Brain microvascular endothelial cell (primary cell): ENCODE measurements around the gene DLX4.

Experiments
- DNase-seq: peaks from one replicate; pipeline ENCODE4 v3.0.0-alpha.2; 2020
- H3K27ac ChIP-seq: fragments of 250-450 bp; sonication (Bioruptor Pico); 2 replicates; pipeline ENCODE4 v1.5.1; 2020; ENCODE audit warnings: mild to moderate bottlenecking, moderate library complexity
- H3K27me3 ChIP-seq: fragments of 250-450 bp; sonication (Bioruptor Pico); replicated peaks from 2 replicates; pipeline ENCODE4 v1.5.1; 2020; ENCODE audit warnings: mild to moderate bottlenecking
- H3K36me3 ChIP-seq: fragments of 250-450 bp; sonication (Bioruptor Pico); replicated peaks from 2 replicates; pipeline ENCODE4 v1.5.1; 2020; ENCODE audit warnings: mild to moderate bottlenecking
- H3K4me3 ChIP-seq: 2 replicates; pipeline ENCODE4 v1.5.1; 2011; ENCODE audit warnings: low read depth, mild to moderate bottlenecking, control low read depth, low read length, moderate library complexity
- in situ Hi-C: cut with HindIII; loops from 2 replicates; pipeline ENCODE4 v1.10.0; 2017; ENCODE audit warnings: low sequenced_read_pairs, low pct_ligation_motif_present
- TF ChIP-seq, protein P1 (sequence below): IDR thresholded peaks from 2 replicates; pipeline ENCODE4 v1.5.1; 2011; ENCODE audit warnings: low read depth, mild to moderate bottlenecking, moderate library complexity, low read length, control low read depth, inconsistent platforms; ENCODE audit errors: missing control alignments

The DLX4 gene

DNA sequence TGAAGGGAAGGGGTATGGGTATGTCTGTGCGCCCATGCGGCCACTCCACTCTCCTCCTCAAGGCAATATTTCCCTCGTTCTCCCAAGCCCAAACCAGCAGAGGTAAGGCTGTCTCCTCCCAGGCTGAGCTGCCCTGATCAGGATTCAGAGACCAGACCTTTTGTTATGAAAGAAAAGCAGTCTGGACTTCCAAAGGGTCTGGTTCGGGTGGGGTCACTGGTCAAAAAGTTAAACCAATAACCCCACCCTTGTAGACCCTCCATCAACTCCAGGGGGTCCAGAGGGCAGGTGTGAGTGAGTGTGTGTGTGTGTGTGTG lies 5.7 kb upstream of the DLX4 start:
- Histone ChIP-seq H3K4me3 (no peak overlapping the region), H3K27ac (no peak overlapping the region), H3K27me3 (peaks cover 67% of the 10 kb centered on the region), H3K36me3 (no peaks in the 10 kb centered on the region)
- DNase-seq: no peak
- in situ Hi-C loops: no loop called here
- TF ChIP-seq, protein P1, sequence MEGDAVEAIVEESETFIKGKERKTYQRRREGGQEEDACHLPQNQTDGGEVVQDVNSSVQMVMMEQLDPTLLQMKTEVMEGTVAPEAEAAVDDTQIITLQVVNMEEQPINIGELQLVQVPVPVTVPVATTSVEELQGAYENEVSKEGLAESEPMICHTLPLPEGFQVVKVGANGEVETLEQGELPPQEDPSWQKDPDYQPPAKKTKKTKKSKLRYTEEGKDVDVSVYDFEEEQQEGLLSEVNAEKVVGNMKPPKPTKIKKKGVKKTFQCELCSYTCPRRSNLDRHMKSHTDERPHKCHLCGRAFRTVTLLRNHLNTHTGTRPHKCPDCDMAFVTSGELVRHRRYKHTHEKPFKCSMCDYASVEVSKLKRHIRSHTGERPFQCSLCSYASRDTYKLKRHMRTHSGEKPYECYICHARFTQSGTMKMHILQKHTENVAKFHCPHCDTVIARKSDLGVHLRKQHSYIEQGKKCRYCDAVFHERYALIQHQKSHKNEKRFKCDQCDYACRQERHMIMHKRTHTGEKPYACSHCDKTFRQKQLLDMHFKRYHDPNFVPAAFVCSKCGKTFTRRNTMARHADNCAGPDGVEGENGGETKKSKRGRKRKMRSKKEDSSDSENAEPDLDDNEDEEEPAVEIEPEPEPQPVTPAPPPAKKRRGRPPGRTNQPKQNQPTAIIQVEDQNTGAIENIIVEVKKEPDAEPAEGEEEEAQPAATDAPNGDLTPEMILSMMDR: no peak

DNA sequence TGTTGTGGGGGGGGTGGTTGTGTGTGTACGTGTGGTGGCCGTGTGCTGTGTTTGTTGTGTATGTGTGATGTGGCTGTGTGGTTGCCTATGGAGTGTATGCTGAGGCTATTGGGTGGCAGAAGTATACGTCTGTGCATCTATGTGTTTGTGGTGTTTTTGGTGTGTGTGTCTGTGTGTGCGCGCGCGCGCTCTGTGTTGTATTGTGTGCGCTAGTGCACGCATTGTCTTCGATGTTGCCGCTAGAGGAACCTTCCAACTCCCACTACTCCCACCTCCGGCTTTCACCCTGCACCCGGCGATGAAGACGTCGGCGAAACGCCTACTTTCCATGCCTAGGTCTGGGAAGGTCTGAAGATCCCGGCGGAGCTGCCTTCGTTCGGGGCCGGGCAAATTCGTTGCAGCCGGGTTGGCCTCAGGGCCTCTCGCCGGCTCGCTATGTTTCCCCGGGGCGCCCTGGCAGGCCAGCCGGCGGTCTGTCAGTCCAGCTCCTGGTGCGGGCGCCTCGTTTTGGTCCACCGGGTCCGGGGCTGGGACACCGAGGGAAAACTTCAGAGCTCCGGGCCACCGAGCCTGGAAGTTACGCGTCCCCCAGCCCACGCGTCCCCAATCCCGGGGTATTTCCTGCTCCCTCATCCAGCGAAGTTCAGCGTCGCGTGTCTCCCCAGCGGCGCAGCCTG lies 5.2 kb upstream of the DLX4 start:
- DNase-seq: no peak
- no peaks in the 10 kb centered on the region for H3K36me3 ChIP-seq
- H3K27ac ChIP-seq: no peak overlapping the region
- H3K4me3 ChIP-seq: no peak overlapping the region
- TF ChIP-seq, protein P1: no peak
- H3K27me3 ChIP-seq: peaks cover 71% of the 10 kb centered on the region
- in situ Hi-C loops: no loop called here

GRCh38 chr17:49964303-49964768 lies 4.7 kb upstream of the DLX4 start:
- TF ChIP-seq, protein P1: no peak
- H3K27me3 ChIP-seq: peaks cover 77% of the 10 kb centered on the region
- H3K4me3 ChIP-seq: no peak overlapping the region
- no peaks in the 10 kb centered on the region for H3K36me3 ChIP-seq
- no peak for DNase-seq
- no peak overlapping the region for H3K27ac ChIP-seq
- in situ Hi-C loops: no loop called here

GRCh38 chr17:49964769-49965523 lies 4.0 kb upstream of the DLX4 start:
- in situ Hi-C loops: no loop called here
- TF ChIP-seq, protein P1: no peak
- Histone ChIP-seq H3K36me3 (no peaks in the 10 kb centered on the region), H3K4me3 (no peak overlapping the region), H3K27ac (no peak overlapping the region), H3K27me3 (peaks cover 81% of the 10 kb centered on the region)
- no peak for DNase-seq

DNA sequence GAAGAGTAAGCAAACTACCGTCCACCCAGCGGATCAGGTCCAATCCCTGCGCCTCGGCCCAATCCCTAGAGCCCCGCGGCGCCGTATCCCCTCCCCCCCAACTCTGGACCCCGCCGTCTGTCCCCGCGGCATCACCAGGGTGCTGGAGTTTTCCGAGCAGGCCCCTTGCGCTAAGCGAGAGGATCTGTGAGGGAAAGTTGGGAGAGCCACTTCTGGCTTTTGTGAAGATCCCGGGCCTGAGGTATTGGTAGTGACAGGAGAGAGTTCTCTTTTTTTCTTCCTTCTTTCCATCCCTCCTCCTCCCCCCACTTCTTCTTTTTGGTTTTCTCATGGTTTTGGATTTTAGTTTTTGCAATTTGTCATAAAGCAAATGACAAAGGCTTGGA lies 3.5 kb upstream of the DLX4 start:
- in situ Hi-C loops: no loop called here
- TF ChIP-seq, protein P1: no peak
- DNase-seq: no peak
- Histone ChIP-seq H3K36me3 (no peaks in the 10 kb centered on the region), H3K27ac (no peak overlapping the region), H3K27me3 (peaks cover 87% of the 10 kb centered on the region), H3K4me3 (no peak overlapping the region)
